Kidney capillary endothelial cell (primary cell): ENCODE measurements around the gene PSEN2.

Experiments used
- DNase-seq: peaks from one replicate; pipeline ENCODE4 v3.0.0-alpha.2; 2018; ENCODE audit warnings: low spot score

PSEN2 gene

DNA sequence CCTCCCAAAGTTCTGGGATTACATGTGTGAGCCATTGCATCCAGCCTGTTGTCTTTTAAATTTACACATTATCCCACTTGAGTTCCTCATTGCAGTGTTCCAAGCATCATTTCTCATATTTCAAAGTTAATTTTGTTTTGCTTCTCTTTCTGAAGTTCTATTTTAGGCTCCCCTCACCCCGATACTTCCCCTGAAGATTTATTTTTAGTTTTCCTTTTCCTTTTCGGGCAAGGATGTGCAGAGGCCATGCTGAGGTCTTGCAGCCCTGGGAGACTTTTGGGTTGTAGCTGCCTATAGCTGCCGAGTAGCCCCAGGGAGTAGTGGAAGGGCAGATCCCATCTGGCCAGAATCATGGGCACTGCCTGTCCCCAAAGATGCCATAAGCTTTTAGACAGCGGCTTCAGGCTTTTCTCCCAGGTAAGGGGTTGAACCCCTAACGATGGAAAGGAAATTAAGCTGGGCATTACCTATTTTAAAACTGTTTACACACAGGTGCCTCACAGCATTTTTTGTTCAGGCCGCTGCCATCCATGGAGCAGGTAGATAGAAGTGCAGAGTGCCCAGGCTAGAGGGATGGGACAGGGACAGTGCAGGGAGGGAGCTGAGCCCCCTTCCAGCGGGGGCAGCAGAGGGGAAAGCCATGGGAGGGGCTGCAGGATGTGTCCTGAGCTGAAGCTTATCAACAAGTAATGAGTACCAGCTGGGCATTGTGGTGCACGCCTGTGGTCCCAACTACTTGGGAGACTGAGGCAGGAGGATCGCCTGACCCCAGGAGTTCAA, 15.9 kb downstream of the PSEN2 start:
- no peak for DNase-seq

DNA sequence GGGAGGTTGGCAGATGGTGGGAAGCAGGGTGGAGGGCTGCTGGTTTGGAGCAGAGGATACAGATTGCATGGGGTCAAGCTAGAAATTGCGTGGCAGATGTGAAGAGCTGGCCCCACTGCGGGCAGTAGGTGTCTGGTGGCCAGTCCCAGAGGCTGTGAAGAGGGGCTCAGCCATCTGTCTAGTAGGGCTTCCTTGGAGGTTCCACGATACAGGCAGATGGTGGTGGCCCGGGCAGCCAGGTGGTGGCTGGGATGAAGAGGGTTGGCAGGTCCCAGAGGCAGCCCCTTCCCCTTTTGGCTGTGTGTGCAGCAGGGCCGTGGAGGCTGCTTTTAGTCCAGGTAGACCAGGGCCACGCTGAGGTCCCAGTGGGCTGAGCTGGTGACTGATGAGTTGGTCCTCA, 16.6 kb downstream of the PSEN2 start:
- DNase-seq: no peak

DNA sequence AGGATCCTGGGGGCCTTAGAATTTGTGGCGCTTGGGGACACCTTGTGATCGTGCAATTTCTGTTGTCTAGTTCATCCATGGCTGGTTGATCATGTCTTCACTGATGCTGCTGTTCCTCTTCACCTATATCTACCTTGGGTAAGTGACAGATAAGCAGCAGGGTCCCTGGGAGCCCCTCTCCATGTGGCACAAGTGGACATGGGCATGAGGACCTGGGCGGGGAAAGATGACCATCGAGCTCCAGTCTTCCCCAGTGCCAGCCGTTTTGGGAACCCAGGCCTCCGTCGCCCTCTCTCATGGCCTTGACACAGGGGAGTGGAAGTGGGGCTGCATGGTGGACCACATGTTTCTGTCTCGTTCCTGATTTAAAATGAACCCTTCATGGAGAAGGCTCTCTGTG, 17.6 kb downstream of the PSEN2 start:
- no peak for DNase-seq

DNA sequence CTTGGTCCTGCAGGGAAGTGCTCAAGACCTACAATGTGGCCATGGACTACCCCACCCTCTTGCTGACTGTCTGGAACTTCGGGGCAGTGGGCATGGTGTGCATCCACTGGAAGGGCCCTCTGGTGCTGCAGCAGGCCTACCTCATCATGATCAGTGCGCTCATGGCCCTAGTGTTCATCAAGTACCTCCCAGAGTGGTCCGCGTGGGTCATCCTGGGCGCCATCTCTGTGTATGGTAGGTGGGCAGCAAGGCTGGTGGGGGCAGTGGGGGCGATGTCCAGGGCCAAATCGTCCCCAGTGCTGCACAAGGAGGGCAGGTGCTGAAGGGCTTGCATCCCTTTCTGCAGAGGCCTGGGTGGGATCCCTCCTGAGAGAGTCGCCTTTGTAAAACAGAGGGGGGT, 18.4 kb downstream of the PSEN2 start:
- DNase-seq: no peak

DNA sequence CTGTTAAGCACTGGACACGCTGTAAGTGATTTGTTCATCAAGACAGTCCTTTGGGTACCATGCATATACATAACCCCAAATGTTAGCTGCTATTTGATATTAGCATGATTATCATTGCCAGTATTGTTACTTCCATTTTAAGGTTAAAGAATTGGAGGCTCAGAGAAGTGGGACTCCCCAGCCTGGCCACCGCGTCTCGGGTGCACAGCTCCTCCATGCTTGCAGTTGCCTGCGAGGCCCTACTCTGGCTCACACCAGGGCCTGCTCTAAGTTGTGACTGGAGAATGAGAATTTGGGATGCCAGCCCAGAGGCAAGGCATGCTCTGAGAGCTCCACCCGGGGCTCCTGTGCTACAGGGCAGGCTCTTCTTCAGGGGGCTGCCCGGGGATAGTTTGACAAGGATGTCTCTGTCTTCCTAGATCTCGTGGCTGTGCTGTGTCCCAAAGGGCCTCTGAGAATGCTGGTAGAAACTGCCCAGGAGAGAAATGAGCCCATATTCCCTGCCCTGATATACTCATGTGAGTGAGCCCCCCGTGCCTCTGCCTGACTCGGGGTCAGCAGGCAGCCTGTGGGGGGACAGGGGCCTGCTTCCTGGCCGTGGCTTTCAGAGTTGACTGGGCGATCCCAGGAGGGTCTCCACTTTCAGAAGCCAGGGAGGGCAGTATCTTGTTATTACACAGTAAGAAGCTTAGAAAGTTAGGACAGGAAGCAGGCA, 19.4 kb downstream of the PSEN2 start:
- no peak for DNase-seq

DNA sequence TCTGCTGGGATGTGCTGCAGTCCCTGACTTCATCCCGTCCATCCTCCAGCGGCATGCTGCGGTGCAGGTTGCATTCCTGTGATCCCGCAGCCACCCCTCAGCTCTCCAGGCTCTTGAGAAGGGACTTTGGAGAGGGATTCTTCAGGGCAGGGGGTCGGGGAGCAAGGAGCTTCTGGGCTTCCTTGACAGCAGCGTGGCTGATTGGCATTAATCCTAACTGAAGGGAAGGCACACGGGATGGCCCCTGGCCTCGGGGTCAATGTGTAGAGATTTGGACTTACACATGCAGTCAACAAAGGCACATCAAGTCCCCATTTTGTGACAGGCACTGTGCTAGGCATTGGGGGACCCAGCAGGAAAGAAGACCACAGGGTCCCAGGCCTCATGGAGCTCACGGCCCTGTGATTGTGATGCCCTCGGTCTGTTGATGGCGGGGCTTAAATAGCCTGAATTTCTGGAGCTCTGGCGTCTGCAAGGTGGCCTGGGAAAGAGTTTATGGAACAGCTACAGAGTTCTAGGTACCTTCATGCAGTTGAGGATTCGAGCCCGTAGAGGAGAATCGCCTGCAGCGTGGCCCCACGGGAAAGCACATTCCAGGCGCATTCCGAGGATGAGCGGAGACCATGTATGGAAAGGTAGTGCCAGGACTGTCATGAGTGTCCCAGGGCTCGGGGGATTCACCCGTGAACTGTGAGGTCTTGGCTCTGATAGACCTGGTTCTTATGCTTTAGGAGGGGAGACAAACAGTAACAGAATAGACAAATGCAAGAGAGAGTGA, 20.1 kb downstream of the PSEN2 start:
- DNase-seq: no peak

DNA sequence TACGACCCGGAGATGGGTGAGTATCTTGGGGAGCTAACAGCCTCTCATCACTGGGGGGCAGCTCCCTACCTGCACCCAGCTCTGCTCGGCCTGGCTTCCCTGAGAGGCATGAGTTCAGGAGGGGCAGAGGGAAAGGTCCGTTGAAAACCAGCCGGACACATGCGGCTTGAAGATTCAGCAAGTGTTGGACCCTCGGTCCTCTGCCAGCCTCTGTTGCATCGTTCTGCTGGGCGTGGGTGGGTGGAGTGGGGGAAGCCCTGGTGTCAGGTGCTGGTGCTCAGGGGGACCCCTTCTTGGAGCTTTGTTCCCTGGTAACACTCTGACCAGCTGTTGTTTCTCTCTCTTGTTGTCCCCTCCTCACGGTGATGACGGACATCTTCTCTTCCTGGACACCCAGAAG, 20.9 kb downstream of the PSEN2 start:
- no peak for DNase-seq

DNA sequence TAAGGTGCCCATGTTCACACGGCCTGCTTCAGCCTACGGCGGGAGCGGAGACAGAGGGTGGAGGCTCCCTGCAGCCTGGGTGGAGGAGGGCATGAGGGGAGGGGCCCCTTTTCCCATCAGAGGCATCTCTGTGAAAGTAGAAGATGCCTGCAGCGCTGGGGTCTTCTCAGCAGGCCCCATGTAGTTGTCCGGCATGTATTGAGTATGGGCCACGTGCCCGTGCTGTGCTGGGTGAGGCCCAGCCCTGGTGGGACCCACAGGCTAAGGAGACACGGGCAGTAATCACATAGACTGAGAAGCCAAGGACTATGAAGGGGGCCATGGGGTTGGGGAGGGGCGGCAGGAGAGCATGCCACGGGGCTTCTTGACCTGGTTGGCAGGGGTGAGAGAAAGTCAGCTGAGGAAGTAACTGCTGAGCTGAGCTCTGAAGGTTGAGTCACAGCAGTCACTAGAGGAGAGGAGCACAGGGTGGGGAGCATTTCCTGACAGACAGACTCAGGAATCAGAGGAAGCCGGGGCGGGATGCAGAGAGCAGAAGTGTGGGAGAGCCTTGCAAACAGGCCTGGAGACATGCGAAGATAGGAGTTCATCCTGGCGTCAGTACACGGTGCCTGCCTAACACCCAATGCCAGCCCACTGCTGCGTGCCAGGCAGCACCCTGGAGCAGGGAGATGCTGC, 21.6 kb downstream of the PSEN2 start:
- peak; percentile 87 for DNase-seq

DNA sequence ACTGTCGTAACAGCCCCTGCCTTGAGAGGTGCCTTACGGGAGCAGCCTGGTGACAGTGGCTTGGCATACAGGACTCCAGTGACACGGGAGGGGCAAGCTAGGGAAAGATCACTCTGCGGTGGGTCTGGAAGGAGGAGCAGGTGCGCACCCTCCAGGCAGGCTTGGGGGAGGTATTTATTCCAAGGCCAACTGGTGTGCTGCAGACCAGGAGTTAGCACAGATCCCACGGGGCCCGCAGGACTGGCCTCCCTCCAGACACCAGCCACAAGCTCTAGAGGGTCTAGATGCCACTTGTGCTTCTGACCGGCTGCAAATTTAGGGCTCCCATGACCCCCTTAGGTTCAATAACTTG, 22.1 kb downstream of the PSEN2 start:
- DNase-seq: no peak

DNA sequence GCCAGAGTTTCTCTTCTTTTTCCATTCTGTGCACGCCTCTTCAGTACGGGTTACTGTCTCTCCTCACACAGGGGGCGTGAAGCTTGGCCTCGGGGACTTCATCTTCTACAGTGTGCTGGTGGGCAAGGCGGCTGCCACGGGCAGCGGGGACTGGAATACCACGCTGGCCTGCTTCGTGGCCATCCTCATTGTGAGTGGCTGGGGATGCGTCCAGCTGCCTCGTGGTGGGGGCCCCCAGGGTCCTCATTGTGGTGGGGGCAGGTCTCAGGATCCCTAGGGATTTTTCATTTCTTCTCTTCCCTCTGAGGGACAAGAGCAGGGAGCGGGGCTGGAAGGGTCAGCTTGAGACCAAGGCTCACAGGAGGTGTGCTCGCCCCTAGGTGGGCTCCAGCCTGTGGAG, 23.5 kb downstream of the PSEN2 start:
- no peak for DNase-seq

DNA sequence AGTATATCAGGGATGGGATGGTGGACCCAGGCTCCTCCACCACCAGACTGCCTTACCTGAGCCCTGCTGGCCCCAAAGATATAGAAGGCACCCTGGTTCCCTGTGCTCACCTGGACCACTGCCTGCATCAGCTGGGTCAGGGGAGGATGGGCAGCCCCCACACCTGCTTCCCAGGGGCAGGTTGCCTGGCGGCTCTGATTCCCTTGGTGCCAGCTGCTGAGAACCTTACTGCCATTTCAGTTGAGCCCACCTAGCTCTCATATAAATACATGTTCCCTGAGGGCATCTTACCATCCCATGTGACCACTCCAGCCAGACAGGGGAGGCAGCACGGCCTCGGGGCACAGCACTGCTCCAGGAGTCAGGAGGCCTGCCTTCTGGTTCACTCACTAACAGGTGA, 24.4 kb downstream of the PSEN2 start:
- DNase-seq: no peak

DNA sequence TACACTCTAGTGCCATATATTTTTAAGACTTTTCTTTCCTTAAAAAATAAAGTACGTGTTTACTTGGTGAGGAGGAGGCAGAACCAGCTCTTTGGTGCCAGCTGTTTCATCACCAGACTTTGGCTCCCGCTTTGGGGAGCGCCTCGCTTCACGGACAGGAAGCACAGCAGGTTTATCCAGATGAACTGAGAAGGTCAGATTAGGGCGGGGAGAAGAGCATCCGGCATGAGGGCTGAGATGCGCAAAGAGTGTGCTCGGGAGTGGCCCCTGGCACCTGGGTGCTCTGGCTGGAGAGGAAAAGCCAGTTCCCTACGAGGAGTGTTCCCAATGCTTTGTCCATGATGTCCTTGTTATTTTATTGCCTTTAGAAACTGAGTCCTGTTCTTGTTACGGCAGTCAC, 25.2 kb downstream of the PSEN2 start:
- no peak for DNase-seq

DNA sequence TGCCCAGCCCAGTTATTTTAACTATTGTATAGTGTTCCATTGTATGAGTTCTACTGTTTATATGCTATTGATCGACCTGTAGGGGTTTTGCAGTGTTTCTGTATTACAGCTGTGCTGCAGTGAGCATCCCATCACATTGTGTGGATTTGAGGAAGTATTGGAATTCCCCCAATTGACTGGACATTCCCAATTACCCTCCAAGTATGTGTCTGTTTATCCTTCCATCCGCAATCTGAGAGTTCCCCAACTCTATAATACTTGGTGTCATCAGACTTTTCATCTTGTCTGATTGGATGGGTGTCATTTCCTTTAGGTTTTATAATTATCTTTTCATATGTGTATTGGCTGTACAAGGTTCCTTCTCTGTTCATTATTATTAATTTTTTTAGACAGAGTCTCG, 27.8 kb downstream of the PSEN2 start:
- no peak for DNase-seq

DNA sequence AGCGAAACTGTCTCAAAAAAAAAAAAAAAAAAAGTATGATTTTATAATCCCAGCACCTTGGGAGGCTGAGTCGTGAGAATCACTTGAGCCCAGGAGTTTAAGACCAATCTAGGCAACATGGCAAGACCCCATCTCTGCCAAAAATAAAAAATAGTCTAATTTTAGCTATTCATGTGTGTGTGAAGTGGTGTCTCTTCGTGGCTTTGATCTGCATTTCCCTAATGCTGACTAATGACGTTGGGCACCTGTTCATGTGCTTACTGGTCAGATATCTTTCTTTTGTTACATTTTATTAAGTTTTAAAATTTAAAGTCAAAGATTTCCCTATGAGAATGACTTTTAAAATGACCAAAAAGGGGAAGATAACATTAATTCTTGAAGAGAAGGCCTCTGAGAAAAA, 31.0 kb downstream of the PSEN2 start:
- DNase-seq: no peak

DNA sequence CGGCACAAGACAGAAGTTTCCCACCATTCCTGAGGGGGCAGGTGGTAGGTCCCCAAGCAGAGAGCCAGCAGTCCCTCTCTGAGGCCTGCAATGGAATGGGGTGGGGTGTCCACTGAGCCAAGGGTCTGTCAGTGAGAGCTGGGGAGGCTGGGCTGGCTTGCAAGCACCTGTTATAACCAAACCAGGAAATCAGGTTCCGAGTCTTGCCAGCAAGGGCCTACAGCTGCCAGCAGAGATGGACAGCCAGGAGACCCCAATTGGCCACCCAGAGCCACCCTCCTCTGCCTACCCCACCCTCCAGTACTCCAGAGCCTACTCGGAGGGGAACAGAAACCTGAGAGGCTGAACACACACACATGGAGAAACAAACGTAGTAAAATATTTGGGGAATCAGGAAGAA, 32.2 kb downstream of the PSEN2 start:
- no peak for DNase-seq

DNA sequence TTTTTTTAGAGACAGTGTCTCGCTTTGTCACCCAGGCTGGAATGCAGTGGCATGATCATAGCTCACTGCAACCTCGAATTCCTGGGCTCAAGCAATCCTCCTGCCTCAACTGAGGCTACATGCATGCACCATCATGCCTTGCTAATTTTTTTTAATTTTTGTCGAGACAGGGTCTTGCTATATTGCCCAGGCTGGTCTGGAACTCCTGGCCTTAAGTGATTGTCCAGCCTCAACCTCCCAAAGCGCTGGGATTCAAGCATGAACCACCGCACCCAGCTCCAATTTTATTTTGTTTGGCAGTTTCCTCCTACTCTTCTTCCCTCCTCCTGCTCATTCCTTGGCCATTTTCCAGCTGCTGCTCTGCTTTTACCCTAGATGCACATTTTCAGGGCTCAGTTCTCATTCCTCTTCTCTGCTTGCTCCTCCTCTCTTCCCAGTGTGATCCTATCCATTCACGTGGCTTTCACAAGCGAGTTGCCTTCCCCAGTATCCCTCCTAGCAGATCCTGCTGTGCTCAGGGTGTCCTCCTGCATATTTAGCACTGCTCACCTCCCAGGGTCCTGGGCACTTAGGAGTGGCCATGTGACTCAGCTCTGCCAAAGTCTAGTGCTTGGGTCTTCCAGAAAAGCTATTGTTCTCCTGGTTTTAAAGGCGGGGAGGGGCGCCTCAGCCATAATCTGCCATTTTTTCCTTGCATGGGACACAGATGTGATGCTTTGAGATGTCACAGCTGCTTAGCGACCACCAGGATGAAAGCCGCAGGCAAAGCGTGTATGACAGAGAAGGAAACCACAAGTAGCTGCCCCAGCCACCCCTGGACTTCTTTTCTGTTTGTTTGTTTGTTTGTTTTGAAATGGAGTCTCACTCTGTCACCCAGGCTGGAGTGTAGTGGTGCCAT, 33.7 kb downstream of the PSEN2 start:
- DNase-seq: no peak

DNA sequence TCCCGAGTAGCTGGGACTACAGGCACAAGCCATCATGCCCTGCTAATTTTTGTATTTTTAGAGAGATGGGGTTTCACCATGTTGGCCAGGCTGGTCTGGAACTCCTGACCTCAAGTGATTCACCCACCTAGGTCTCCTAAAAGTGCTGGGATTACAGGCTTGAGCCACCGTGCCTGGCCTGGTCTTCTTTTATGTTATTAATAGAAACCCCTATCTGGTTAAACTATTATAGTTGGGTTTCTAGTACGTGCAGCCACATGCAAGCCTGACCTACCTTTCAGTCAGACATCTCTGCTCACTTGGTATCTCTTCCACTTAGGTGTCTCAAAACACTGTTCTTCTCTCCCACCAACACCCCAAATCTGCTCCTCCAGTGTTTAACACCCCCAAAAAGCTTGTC, 34.4 kb downstream of the PSEN2 start:
- DNase-seq: no peak

DNA sequence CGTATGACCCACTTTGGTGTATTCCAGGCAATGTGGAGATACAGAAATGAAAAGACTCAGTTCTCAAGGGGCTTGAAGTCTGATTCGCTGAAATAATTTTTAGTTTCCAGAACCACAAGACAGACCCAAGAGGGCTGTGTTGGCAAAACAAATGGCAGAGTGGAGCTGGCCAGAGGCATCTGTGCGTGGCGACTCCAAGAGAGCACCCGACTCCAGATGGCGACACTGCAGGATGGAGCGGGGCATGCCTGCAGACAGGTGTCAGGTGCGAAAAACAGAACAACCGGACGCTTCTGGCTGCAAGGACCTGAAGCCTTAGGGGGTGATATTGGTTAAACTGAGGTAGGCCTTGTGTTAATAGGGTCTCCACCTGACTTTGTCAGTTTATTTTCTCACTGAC, 38.0 kb downstream of the PSEN2 start:
- DNase-seq: no peak

DNA sequence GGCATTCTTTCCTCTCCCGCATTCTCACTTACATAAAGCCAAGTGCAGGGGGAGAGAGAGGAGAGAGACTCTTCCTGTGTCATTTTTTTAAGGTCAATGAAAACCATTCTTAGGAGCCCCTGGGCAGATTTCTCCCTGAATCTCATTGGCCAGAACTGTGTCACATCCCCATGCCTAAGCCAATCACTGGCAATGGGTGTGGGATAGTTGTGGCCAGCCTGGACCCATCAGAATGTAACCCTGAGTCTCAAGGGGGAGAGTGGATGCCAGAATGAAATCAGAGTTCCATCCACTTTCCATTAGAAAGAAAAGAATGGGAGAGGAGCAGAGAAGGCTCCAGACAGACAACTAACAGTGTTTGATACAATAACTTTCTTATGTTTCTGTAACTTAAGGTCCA, 38.5 kb downstream of the PSEN2 start:
- DNase-seq: no peak

DNA sequence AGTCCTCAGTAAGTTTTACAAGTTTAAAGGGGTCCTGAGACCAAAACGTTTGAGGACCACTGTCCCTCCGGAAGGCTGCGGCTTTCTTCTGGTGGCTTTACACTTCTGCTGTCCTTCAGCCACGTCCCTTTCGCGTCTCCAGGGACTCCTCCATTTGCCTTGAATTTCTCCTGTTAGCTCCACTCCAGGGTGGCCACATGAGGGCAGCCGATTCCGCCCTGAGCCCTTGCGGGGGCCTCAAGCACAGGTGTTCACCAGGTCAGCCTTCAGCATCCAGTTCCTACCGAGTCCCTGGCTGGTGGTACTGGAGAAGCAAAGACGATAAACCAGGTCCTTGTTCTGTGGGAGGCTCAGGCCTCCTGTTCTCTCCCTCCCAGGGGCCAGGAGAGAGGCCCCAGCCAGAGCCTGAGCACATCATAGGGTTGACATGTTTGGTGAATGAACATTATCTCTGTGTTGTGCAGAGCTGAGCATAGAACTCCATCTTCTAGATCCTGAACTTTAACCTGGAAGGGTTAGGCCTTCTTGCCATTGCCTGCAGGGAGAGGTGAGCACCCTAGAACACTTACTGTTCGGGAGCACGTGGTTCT, 42.3 kb downstream of the PSEN2 start:
- no peak for DNase-seq

DNA sequence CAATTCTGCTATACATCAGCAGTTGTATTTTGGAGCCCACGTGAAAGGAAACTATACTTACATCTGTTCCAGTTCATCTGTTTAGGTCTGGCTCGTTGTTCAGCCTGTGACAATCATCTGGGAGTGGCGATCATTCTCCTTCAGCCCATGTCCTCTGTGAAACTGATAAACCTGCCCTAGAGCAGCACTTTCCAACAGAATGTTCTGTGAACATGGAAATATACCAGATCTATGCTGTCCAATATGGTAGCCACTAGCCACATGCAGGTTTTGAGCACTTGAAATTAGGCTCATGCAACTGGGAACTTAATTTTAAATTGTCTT, 45.2 kb downstream of the PSEN2 start:
- no peak for DNase-seq
